ENCODE data around the gene NAT16. TPM values are rescaled to one million over a fixed set of nuclear protein-coding genes. Genes with fewer than 3 reads are reported as not detected.

NAT16 gene
- total and polyA plus RNA-seq, 10 of the 15 experiments (the other 5 are each of a cell fraction or from before 2014, with no cell fraction given), result not detected

DNA sequence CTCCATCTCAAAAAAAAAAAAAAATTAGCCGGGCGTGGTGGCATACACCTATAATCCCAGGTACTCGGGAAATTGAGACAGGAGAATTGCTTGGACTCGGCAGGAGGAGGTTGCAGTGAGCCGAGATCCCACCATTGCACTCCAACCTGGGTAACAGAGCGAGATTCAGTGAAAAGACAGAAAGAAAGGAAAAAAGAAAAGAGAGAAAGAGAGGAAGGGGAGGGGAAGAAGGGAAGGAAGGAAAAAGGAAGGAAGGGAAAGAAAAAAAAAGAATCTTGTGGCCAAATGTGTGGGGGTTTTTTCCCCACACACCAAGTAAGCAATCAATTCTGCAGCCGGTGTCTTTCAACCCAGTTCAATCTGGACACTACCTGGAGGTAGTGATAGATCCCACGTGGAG lies 9.0 kb upstream of the NAT16 start:
- RAD21 ChIA-PET (ENCODE audit: unreplicated experiment), result no interaction called here
- in situ Hi-C loops (cut with MboI), result no loop called here
- Histone ChIP-seq H3K27ac (ENCODE audit: control insufficient read depth, insufficient read depth) (no peak overlapping the region), H3K9ac (ENCODE audit: control insufficient read depth, insufficient read depth, low read length) (no peak overlapping the region), H2AFZ (ENCODE audit: control insufficient read depth, low read depth, low read length) (no peak overlapping the region), H3K9me3 (replicated peaks; ENCODE audit: control insufficient read depth, insufficient read depth, low read length) (no peaks in the 10 kb centered on the region), H4K20me1 (ENCODE audit: control insufficient read depth, insufficient read depth) (no peaks in the 10 kb centered on the region), H3K4me1 (ENCODE audit: control insufficient read depth, insufficient read depth, low read length) (no peaks in the 10 kb centered on the region), H3K4me2 (ENCODE audit: control insufficient read depth, insufficient read depth) (no peak overlapping the region), H3K79me2 (ENCODE audit: control insufficient read depth, insufficient read depth, low read length) (no peaks in the 10 kb centered on the region), H3K27me3 (replicated peaks in 1 of 2; ENCODE audit: control insufficient read depth in 2 of 2, insufficient read depth in 2 of 2, low read length in 1 of 2) (no peaks in the 10 kb centered on the region; a peak in 1 of 4 replicates), H3K36me3 (ENCODE audit: control insufficient read depth in 2 of 2, insufficient read depth in 2 of 2, low read length in 1 of 2) (no peaks in the 10 kb centered on the region), H3K4me3 (no peak overlapping the region)
- no peak for TF ChIP-seq ZNF622 (IDR thresholded peaks at IDR 0.05)
- TF ChIP-seq YY1 (IDR thresholded peaks at IDR 0.05; ENCODE audit: low read depth, low read length), result no peak
- TF ChIP-seq RUNX3 (IDR thresholded peaks at IDR 0.05; ENCODE audit: low read length), result no peak
- TF ChIP-seq, protein P1, sequence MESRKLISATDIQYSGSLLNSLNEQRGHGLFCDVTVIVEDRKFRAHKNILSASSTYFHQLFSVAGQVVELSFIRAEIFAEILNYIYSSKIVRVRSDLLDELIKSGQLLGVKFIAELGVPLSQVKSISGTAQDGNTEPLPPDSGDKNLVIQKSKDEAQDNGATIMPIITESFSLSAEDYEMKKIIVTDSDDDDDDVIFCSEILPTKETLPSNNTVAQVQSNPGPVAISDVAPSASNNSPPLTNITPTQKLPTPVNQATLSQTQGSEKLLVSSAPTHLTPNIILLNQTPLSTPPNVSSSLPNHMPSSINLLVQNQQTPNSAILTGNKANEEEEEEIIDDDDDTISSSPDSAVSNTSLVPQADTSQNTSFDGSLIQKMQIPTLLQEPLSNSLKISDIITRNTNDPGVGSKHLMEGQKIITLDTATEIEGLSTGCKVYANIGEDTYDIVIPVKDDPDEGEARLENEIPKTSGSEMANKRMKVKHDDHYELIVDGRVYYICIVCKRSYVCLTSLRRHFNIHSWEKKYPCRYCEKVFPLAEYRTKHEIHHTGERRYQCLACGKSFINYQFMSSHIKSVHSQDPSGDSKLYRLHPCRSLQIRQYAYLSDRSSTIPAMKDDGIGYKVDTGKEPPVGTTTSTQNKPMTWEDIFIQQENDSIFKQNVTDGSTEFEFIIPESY (IDR thresholded peaks at IDR 0.05), result no peak
- TF ChIP-seq, protein P2, sequence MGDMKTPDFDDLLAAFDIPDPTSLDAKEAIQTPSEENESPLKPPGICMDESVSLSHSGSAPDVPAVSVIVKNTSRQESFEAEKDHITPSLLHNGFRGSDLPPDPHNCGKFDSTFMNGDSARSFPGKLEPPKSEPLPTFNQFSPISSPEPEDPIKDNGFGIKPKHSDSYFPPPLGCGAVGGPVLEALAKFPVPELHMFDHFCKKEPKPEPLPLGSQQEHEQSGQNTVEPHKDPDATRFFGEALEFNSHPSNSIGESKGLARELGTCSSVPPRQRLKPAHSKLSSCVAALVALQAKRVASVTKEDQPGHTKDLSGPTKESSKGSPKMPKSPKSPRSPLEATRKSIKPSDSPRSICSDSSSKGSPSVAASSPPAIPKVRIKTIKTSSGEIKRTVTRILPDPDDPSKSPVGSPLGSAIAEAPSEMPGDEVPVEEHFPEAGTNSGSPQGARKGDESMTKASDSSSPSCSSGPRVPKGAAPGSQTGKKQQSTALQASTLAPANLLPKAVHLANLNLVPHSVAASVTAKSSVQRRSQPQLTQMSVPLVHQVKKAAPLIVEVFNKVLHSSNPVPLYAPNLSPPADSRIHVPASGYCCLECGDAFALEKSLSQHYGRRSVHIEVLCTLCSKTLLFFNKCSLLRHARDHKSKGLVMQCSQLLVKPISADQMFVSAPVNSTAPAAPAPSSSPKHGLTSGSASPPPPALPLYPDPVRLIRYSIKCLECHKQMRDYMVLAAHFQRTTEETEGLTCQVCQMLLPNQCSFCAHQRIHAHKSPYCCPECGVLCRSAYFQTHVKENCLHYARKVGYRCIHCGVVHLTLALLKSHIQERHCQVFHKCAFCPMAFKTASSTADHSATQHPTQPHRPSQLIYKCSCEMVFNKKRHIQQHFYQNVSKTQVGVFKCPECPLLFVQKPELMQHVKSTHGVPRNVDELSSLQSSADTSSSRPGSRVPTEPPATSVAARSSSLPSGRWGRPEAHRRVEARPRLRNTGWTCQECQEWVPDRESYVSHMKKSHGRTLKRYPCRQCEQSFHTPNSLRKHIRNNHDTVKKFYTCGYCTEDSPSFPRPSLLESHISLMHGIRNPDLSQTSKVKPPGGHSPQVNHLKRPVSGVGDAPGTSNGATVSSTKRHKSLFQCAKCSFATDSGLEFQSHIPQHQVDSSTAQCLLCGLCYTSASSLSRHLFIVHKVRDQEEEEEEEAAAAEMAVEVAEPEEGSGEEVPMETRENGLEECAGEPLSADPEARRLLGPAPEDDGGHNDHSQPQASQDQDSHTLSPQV (IDR thresholded peaks at IDR 0.05), result no peak
- TF ChIP-seq SMAD5 (IDR thresholded peaks at IDR 0.05; ENCODE audit: low read depth), result no peak
- TF ChIP-seq KAT2A (conservative IDR thresholded peaks at IDR 0.05; ENCODE audit: control insufficient read depth, low read depth, low read length), result no peak
- no peak for TF ChIP-seq IKZF2 (IDR thresholded peaks at IDR 0.05)
- no peak for TF ChIP-seq ZNF217 (IDR thresholded peaks at IDR 0.05)
- TF ChIP-seq, protein P3, sequence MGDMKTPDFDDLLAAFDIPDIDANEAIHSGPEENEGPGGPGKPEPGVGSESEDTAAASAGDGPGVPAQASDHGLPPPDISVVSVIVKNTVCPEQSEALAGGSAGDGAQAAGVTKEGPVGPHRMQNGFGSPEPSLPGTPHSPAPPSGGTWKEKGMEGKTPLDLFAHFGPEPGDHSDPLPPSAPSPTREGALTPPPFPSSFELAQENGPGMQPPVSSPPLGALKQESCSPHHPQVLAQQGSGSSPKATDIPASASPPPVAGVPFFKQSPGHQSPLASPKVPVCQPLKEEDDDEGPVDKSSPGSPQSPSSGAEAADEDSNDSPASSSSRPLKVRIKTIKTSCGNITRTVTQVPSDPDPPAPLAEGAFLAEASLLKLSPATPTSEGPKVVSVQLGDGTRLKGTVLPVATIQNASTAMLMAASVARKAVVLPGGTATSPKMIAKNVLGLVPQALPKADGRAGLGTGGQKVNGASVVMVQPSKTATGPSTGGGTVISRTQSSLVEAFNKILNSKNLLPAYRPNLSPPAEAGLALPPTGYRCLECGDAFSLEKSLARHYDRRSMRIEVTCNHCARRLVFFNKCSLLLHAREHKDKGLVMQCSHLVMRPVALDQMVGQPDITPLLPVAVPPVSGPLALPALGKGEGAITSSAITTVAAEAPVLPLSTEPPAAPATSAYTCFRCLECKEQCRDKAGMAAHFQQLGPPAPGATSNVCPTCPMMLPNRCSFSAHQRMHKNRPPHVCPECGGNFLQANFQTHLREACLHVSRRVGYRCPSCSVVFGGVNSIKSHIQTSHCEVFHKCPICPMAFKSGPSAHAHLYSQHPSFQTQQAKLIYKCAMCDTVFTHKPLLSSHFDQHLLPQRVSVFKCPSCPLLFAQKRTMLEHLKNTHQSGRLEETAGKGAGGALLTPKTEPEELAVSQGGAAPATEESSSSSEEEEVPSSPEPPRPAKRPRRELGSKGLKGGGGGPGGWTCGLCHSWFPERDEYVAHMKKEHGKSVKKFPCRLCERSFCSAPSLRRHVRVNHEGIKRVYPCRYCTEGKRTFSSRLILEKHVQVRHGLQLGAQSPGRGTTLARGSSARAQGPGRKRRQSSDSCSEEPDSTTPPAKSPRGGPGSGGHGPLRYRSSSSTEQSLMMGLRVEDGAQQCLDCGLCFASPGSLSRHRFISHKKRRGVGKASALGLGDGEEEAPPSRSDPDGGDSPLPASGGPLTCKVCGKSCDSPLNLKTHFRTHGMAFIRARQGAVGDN (IDR thresholded peaks at IDR 0.05), result no peak
- no peak for FAIRE-seq
- no peak for DNase-seq (ENCODE audit: low read depth, low spot score)
- intact Hi-C loops (cut with micrococcal nuclease; ENCODE audit: unreplicated experiment), result no loop called here
- POLR2A ChIA-PET, result no interaction called here
- ATAC-seq, result no peak
- CTCF ChIA-PET, result interaction anchor here (0.6 to 8.3 kb wide), 3 partner anchors 17 to 93 kb away, joined by 3 to 248 read pairs (median 3); no protein-coding TSS in a partner anchor
- no TSS peak for BruUV-seq (replicated peaks)
- SMC1A ChIA-PET (ENCODE audit: uncharacterized antibody, unreplicated experiment), result no interaction called here
- 33% methylated on average over 6 of the region's 8 CpGs for WGBS (ENCODE audit: insufficient coverage, insufficient replicate concordance, low lambda C conversion rate, missing lambda C conversion rate)

Data from GM12878 (cell line).